ENCODE results near the gene SZT2. TPM values are rescaled to one million over a fixed set of nuclear protein-coding genes. Genes with fewer than 3 reads are reported as not detected.

The SZT2 gene
- total RNA-seq, 1 experiment from 2014 or later, result 29.0 TPM

DNA sequence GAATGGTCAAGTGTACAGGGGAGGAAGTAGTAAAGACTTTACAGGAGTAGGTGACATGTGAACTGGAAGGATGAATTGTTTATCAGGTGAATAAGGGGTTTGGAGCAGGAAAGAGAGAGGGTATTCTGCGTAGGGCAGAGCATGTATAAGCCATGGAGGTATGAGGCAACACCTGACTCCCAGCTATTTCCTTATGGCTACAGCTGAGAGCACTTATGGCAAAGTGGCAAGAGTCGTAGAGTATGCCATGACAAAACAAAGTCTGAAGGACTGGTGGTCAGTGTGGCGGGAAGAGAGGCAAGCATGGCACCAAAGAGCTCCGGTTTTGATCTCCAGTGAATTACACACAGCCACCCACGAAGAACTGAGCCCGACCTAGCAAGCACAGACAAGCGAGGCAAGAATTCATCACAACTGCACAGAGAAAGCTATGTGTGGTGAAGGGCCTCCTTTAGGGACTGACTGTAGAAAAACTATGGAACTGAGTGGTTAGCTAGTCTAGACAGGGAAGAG is 12.9 kb upstream of the SZT2 start:
- TF ChIP-seq, protein P1, sequence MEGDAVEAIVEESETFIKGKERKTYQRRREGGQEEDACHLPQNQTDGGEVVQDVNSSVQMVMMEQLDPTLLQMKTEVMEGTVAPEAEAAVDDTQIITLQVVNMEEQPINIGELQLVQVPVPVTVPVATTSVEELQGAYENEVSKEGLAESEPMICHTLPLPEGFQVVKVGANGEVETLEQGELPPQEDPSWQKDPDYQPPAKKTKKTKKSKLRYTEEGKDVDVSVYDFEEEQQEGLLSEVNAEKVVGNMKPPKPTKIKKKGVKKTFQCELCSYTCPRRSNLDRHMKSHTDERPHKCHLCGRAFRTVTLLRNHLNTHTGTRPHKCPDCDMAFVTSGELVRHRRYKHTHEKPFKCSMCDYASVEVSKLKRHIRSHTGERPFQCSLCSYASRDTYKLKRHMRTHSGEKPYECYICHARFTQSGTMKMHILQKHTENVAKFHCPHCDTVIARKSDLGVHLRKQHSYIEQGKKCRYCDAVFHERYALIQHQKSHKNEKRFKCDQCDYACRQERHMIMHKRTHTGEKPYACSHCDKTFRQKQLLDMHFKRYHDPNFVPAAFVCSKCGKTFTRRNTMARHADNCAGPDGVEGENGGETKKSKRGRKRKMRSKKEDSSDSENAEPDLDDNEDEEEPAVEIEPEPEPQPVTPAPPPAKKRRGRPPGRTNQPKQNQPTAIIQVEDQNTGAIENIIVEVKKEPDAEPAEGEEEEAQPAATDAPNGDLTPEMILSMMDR (IDR thresholded peaks at IDR 0.05; ENCODE audit: insufficient read depth in 1 of 2, low read depth in 1 of 2, low read length in 1 of 2, severe bottlenecking in 1 of 2, unreplicated experiment in 1 of 2), result no peak
- no TSS peak for BruUV-seq (replicated peaks)
- CTCF ChIA-PET, result no interaction called here
- intact Hi-C loops (cut with micrococcal nuclease; ENCODE audit: unreplicated experiment), result no loop called here
- no peak for DNase-seq
- Histone ChIP-seq H3K4me3 (ENCODE audit: low read depth, low read length) (no peak overlapping the region), H3K27me3 (replicated peaks; ENCODE audit: control insufficient read depth, insufficient read depth, low read length) (no peaks in the 10 kb centered on the region), H3K9me3 (no peaks in the 10 kb centered on the region), H3K4me1 (peaks cover 9% of the 10 kb centered on the region), H3K36me3 (ENCODE audit: control insufficient read depth, insufficient read depth, low read length) (no peaks in the 10 kb centered on the region)
- H3K4me3 Mint-ChIP-seq (ENCODE audit: unreplicated experiment), result no peak overlapping the region
- H3K27me3 Mint-ChIP-seq (ENCODE audit: insufficient read depth, unreplicated experiment), result no peaks in the 10 kb centered on the region
- POLR2A ChIA-PET, result interaction anchor here (1.3 kb wide), 1 partner anchor 9 kb away, joined by 14 read pairs; the partner anchor contains the start of gene ELOVL1
- no peaks in the 10 kb centered on the region for H3K9me3 Mint-ChIP-seq (ENCODE audit: unreplicated experiment)
- no peaks in the 10 kb centered on the region for H3K4me1 Mint-ChIP-seq (ENCODE audit: low read depth, unreplicated experiment)
- no peak overlapping the region for H3K27ac Mint-ChIP-seq (ENCODE audit: unreplicated experiment)
- H3K36me3 Mint-ChIP-seq (ENCODE audit: insufficient read depth, unreplicated experiment), result no peaks in the 10 kb centered on the region

DNA sequence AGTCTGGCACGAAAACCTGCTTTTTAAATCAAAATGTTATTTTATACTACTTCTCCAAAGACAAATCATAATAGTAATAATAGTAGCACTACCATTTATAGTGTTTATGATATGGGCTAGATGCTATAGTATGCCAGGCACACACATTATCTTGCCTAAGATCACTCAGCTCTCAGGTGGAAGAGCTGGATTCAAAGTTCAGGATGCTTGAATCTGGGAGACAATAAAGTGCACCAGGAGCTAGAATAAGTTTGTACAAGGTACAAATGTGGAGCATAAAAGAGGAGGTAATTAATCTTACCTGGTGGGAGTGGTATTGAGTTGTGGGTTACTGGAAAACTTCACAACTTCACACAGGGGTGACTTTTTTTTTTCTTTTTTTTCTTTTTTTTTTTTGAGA is 11.9 kb upstream of the SZT2 start:
- Histone ChIP-seq H3K4me1 (peaks cover 6% of the 10 kb centered on the region), H3K36me3 (ENCODE audit: control insufficient read depth, insufficient read depth, low read length) (no peaks in the 10 kb centered on the region), H3K27me3 (replicated peaks; ENCODE audit: control insufficient read depth, insufficient read depth, low read length) (no peaks in the 10 kb centered on the region), H3K4me3 (ENCODE audit: low read depth, low read length) (no peak overlapping the region), H3K9me3 (no peaks in the 10 kb centered on the region)
- ChIA-PET CTCF (interaction anchor here (1.1 kb wide), 1 partner anchor 532 kb away, joined by 3 read pairs; the partner anchor contains the start of gene ZNF691), POLR2A (no interaction called here)
- Mint-ChIP-seq H3K4me3 (ENCODE audit: unreplicated experiment) (no peak overlapping the region), H3K9me3 (ENCODE audit: unreplicated experiment) (no peaks in the 10 kb centered on the region), H3K27me3 (ENCODE audit: insufficient read depth, unreplicated experiment) (no peaks in the 10 kb centered on the region), H3K4me1 (ENCODE audit: low read depth, unreplicated experiment) (no peaks in the 10 kb centered on the region), H3K27ac (ENCODE audit: unreplicated experiment) (no peak overlapping the region), H3K36me3 (ENCODE audit: insufficient read depth, unreplicated experiment) (peaks cover 4% of the 10 kb centered on the region)
- intact Hi-C loops (cut with micrococcal nuclease; ENCODE audit: unreplicated experiment), result no loop called here
- no peak for DNase-seq
- TF ChIP-seq, protein P1 (IDR thresholded peaks at IDR 0.05; ENCODE audit: insufficient read depth in 1 of 2, low read depth in 1 of 2, low read length in 1 of 2, severe bottlenecking in 1 of 2, unreplicated experiment in 1 of 2), result no peak
- no TSS peak for BruUV-seq (replicated peaks)

DNA sequence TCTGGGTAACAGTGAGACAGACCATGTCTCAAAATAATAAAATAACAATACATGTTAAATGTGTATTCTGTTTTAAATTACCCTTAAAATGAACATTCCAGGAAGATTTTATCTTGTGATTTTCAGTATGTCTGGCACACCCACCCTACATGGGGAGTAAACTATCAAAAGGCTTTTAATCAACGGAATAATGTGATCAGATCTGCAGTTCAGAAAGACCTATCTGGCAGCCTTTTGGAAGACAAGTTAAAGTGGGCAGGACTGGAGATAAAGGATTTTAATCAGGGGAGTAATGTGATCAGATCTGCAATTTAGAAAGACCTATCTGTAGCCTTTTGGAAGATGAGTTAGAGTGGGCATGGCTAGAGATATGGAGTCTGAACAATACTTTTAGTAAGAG is 10.2 kb upstream of the SZT2 start:
- no peak for DNase-seq
- POLR2A ChIA-PET, result no interaction called here
- Mint-ChIP-seq H3K36me3 (ENCODE audit: insufficient read depth, unreplicated experiment) (peaks cover 13% of the 10 kb centered on the region), H3K9me3 (ENCODE audit: unreplicated experiment) (no peaks in the 10 kb centered on the region), H3K27ac (ENCODE audit: unreplicated experiment) (no peak overlapping the region), H3K27me3 (ENCODE audit: insufficient read depth, unreplicated experiment) (no peaks in the 10 kb centered on the region), H3K4me3 (ENCODE audit: unreplicated experiment) (no peak overlapping the region), H3K4me1 (ENCODE audit: low read depth, unreplicated experiment) (no peaks in the 10 kb centered on the region)
- no peak overlapping the region for H3K4me3 ChIP-seq (ENCODE audit: low read depth, low read length)
- intact Hi-C loops (cut with micrococcal nuclease; ENCODE audit: unreplicated experiment), result no loop called here
- no peaks in the 10 kb centered on the region for H3K36me3 ChIP-seq (ENCODE audit: control insufficient read depth, insufficient read depth, low read length)
- TF ChIP-seq, protein P1 (IDR thresholded peaks at IDR 0.05; ENCODE audit: insufficient read depth in 1 of 2, low read depth in 1 of 2, low read length in 1 of 2, severe bottlenecking in 1 of 2, unreplicated experiment in 1 of 2), result no peak
- CTCF ChIA-PET, result no interaction called here
- H3K9me3 ChIP-seq, result no peaks in the 10 kb centered on the region
- BruUV-seq (replicated peaks), result no TSS peak
- H3K4me1 ChIP-seq, result no peaks in the 10 kb centered on the region
- H3K27me3 ChIP-seq (replicated peaks; ENCODE audit: control insufficient read depth, insufficient read depth, low read length), result no peaks in the 10 kb centered on the region

All from Caco-2 (cell line).